CD8-positive, alpha-beta memory T cell (primary cell): ENCODE results near the gene PGM2L1. TPM values are rescaled to one million over a fixed set of nuclear protein-coding genes. Genes with fewer than 3 reads are reported as not detected.

Source experiments
- CTCF ChIA-PET: fragments of 350-600 bp; sonication (Branson Sonifier 250); formaldehyde crosslinking; loops from one replicate; lab custom pipeline; 2021; ENCODE audit warnings: antibody characterized with exemption; lab: Charles Lee
- POLR2A ChIA-PET: fragments of 350-600 bp; sonication (Branson Sonifier 250); formaldehyde crosslinking; loops from one replicate; lab custom pipeline; 2021; ENCODE audit warnings: antibody characterized with exemption; lab: Charles Lee
- DNase-seq, 5 donors: peaks; one replicate each; pipeline versions ENCODE4 v3.0.0 to v3.0.0-alpha.2; 2020 to 2022; ENCODE audit warnings: mixed read lengths in 1 of 5
- H3K27ac ChIP-seq: one replicate; pipeline ENCODE4 v1.7.0; 2013; ENCODE audit warnings: low read depth, mild to moderate bottlenecking, low read length, moderate library complexity
- H3K27me3 ChIP-seq: 2 replicates; pipeline ENCODE4 v1.7.0; 2013; ENCODE audit warnings: low read length, mild to moderate bottlenecking; ENCODE audit not compliant: insufficient read depth, poor library complexity, severe bottlenecking
- H3K36me3 ChIP-seq: 2 replicates; pipeline ENCODE4 v1.7.0; 2013; ENCODE audit warnings: mild to moderate bottlenecking, low read length, moderate library complexity; ENCODE audit not compliant: insufficient read depth
- H3K4me1 ChIP-seq: 2 replicates; pipeline ENCODE4 v1.7.0; 2013; ENCODE audit warnings: mild to moderate bottlenecking, low read length, moderate library complexity; ENCODE audit not compliant: insufficient read depth
- H3K4me3 ChIP-seq: 2 replicates; pipeline ENCODE4 v1.7.0; 2013; ENCODE audit warnings: mild to moderate bottlenecking, low read length
- H3K9me3 ChIP-seq: 2 replicates; pipeline ENCODE4 v1.7.0; 2013; ENCODE audit warnings: mild to moderate bottlenecking, low read length
- H3K27ac Mint-ChIP-seq, 8 donors: one replicate each; pipeline ENCODE4 v1.8.0; 2020 to 2021; ENCODE audit warnings: mixed read lengths in 8 of 8, mild to moderate bottlenecking in 6 of 8, inconsistent platforms in 3 of 8, moderate library complexity in 3 of 8
- H3K27me3 Mint-ChIP-seq, 2 donors: one replicate each; pipeline ENCODE4 v1.8.0; 2020 to 2021; ENCODE audit warnings: mixed read lengths in 2 of 2, mild to moderate bottlenecking in 1 of 2, moderate library complexity in 1 of 2
- H3K36me3 Mint-ChIP-seq, 3 donors: one replicate each; pipeline ENCODE4 v1.8.0; 2020 to 2021; ENCODE audit warnings: mixed read lengths in 3 of 3, inconsistent platforms in 1 of 3, mild to moderate bottlenecking in 1 of 3
- H3K4me1 Mint-ChIP-seq, 3 donors: one replicate each; pipeline ENCODE4 v1.8.0; 2020 to 2021; ENCODE audit warnings: mixed read lengths in 3 of 3, inconsistent platforms in 1 of 3, mild to moderate bottlenecking in 1 of 3
- H3K4me3 Mint-ChIP-seq, 7 donors: one replicate each; pipeline ENCODE4 v1.8.0; 2020 to 2021; ENCODE audit warnings: mixed read lengths in 7 of 7, mild to moderate bottlenecking in 6 of 7, moderate library complexity in 4 of 7, inconsistent platforms in 2 of 7
- H3K9me3 Mint-ChIP-seq, 5 donors: one replicate each; pipeline ENCODE4 v1.8.0; 2020 to 2022; ENCODE audit warnings: mixed read lengths in 5 of 5, mild to moderate bottlenecking in 3 of 5, moderate library complexity in 2 of 5, inconsistent platforms in 1 of 5
- polyA plus RNA-seq: library from polyadenylated mRNA; unstranded; fragments of 300-500 nt; fragmentation: Illumina TruSeq; gene quantifications from one replicate; pipeline ENCODE4 v1.2.3, GENCODE V29; 2021
- total RNA-seq, 2 experiments: library from RNA; stranded (reverse); gene quantifications; one replicate each; pipeline ENCODE4 v1.2.3, GENCODE V29; 2021

The PGM2L1 gene
- total and polyA plus RNA-seq, 3 experiments from 2014 or later: 4.6 to 9.8 (median 9.6) TPM

- no peak overlapping the region for H3K27ac ChIP-seq
- no peak overlapping the region for H3K4me3 Mint-ChIP-seq
- no peak overlapping the region for H3K4me3 ChIP-seq
- H3K36me3 Mint-ChIP-seq: no peaks in the 10 kb centered on the region
- H3K4me1 Mint-ChIP-seq: no peaks in the 10 kb centered on the region
- H3K27me3 Mint-ChIP-seq: peaks cover 2 to 8% of the 10 kb centered on the region in 2 donors
- no peaks in the 10 kb centered on the region for H3K36me3 ChIP-seq
- H3K4me1 ChIP-seq: no peaks in the 10 kb centered on the region
- no peaks in the 10 kb centered on the region for H3K9me3 ChIP-seq
- ChIA-PET POLR2A (no interaction called here), CTCF (no interaction called here)
- no peak overlapping the region for H3K27ac Mint-ChIP-seq
- no peaks in the 10 kb centered on the region for H3K9me3 Mint-ChIP-seq
- no peak for DNase-seq
- no peaks in the 10 kb centered on the region for H3K27me3 ChIP-seq
Observed at GRCh38 chr11:74282421-74282820, 115.8 kb downstream of the PGM2L1 start.

- Histone ChIP-seq H3K4me1 (no peaks in the 10 kb centered on the region), H3K36me3 (no peaks in the 10 kb centered on the region), H3K9me3 (no peaks in the 10 kb centered on the region), H3K27ac (no peak overlapping the region), H3K27me3 (no peaks in the 10 kb centered on the region), H3K4me3 (no peak overlapping the region)
- H3K27ac Mint-ChIP-seq: no peak overlapping the region
- no peaks in the 10 kb centered on the region for H3K9me3 Mint-ChIP-seq
- H3K4me1 Mint-ChIP-seq: no peaks in the 10 kb centered on the region
- no peaks in the 10 kb centered on the region for H3K36me3 Mint-ChIP-seq
- peaks cover 8 to 16% of the 10 kb centered on the region in 2 donors for H3K27me3 Mint-ChIP-seq
- ChIA-PET POLR2A (no interaction called here), CTCF (no interaction called here)
- no peak overlapping the region for H3K4me3 Mint-ChIP-seq
- no peak for DNase-seq
Observed at GRCh38 chr11:74280494-74280893, 117.7 kb downstream of the PGM2L1 start.

Other genes starting within 250 kb of the PGM2L1 start
- gene C2CD3, start 227.4 kb downstream of the PGM2L1 start, total RNA-seq: 10 to 100 TPM; 35.6 to 41.7 TPM
- gene C2CD3, start 227.4 kb downstream of the PGM2L1 start, polyA plus RNA-seq: 9.1 TPM
- gene PPME1, start 227.1 kb downstream of the PGM2L1 start, total RNA-seq: 10 to 100 TPM; 33.0 to 42.0 TPM
- gene PPME1, start 227.1 kb downstream of the PGM2L1 start, polyA plus RNA-seq: 20.9 TPM
- not detected for gene P4HA3, start 86.8 kb downstream of the PGM2L1 start, total RNA-seq
- gene P4HA3, start 86.8 kb downstream of the PGM2L1 start, polyA plus RNA-seq: not detected
- under 1 TPM in 1 of 2 experiments, not detected in 1; 0.07 TPM for gene KCNE3, start 69.1 kb upstream of the PGM2L1 start, total RNA-seq
- not detected for gene KCNE3, start 69.1 kb upstream of the PGM2L1 start, polyA plus RNA-seq
- 1 to 10 TPM; 4.0 to 6.1 TPM for gene LIPT2, start 95.3 kb upstream of the PGM2L1 start, total RNA-seq
- gene LIPT2, start 95.3 kb upstream of the PGM2L1 start, polyA plus RNA-seq: 17.0 TPM
- gene POLD3, start 194.1 kb upstream of the PGM2L1 start, total RNA-seq: 10 to 100 TPM; 53.8 to 57.5 TPM
- gene POLD3, start 194.1 kb upstream of the PGM2L1 start, polyA plus RNA-seq: 20.7 TPM